ENCODE measurements around the gene STIP1. TPM values are rescaled to one million over a fixed set of nuclear protein-coding genes. Genes with fewer than 3 reads are reported as not detected.

The STIP1 gene
- total and polyA plus RNA-seq, 2 donors (not counting 3 experiments of a cell fraction or from before 2014, with no cell fraction given) = 117 to 226 TPM

DNA sequence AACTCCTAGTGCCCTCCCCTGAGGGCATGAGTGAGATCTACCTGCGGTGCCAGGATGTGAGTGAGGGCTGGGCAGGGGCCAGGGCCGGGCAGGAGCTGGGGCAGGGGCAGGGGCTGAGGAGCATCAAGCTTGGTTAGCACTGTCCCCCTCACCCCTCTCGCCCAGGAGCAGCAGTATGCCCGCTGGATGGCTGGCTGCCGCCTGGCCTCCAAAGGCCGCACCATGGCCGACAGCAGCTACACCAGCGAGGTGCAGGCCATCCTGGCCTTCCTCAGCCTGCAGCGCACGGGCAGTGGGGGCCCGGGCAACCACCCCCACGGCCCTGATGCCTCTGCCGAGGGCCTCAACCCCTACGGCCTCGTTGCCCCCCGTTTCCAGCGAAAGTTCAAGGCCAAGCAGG lies 34.3 kb downstream of the STIP1 start:
- CTCF ChIA-PET = interaction anchor here (1.4 kb wide), 1 partner anchor 35 kb away, joined by 3 read pairs; the partner anchor contains the start of gene STIP1
- BruUV-seq (replicated peaks) = no TSS peak
- Histone ChIP-seq H2AFZ (ENCODE audit: low read depth, low read length) (no peak overlapping the region), H3K79me2 (ENCODE audit: control insufficient read depth, insufficient read depth, low read length) (no peaks in the 10 kb centered on the region), H3K4me3 (replicated peaks in 1 of 3; ENCODE audit: insufficient read depth in 1 of 3, low read depth in 1 of 3, low read length in 3 of 3) (no peak overlapping the region), H3K9ac (replicated peaks; ENCODE audit: extremely low read depth, insufficient read depth, low read length) (no peak overlapping the region), H3K9me3 (replicated peaks; ENCODE audit: control insufficient read depth, insufficient read depth, low read length) (no peaks in the 10 kb centered on the region), H3K36me3 (ENCODE audit: control insufficient read depth in 2 of 2, extremely low read depth in 1 of 2, insufficient read depth in 2 of 2, low read length in 2 of 2) (peaks cover 0 to 6% of the 10 kb centered on the region in 2 experiments), H3K4me1 (ENCODE audit: control insufficient read depth, extremely low read depth, insufficient read depth, low read length) (peaks cover under 1% of the 10 kb centered on the region), H3K4me2 (ENCODE audit: insufficient read depth, low read length) (no peak overlapping the region), H3K27me3 (ENCODE audit: control insufficient read depth in 2 of 2, insufficient read depth in 2 of 2, low read length in 2 of 2) (no peaks in the 10 kb centered on the region), H4K20me1 (replicated peaks; ENCODE audit: control insufficient read depth, extremely low read depth, insufficient read depth, low read length) (no peaks in the 10 kb centered on the region), H3K27ac (ENCODE audit: insufficient read depth, low read depth, low read length) (no peak overlapping the region), H3K9me1 (replicated peaks; ENCODE audit: control insufficient read depth, extremely low read depth, insufficient read depth, low read length) (no peaks in the 10 kb centered on the region)
- DNase-seq (ENCODE audit: low read depth, low spot score) (no peak), FAIRE-seq (no peak)
- dilution Hi-C loops (cut with MboI; ENCODE audit: extremely low pct_ligation_motif_present, low sequenced_read_pairs) = no loop called here
- intact Hi-C loops (cut with micrococcal nuclease) = no loop called here
- POLR2A ChIA-PET = no interaction called here
- TF ChIP-seq JUN (IDR thresholded peaks at IDR 0.05; ENCODE audit: borderline replicate concordance, insufficient read depth, insufficient read length, low read depth) = no peak
- TF ChIP-seq, protein P1, sequence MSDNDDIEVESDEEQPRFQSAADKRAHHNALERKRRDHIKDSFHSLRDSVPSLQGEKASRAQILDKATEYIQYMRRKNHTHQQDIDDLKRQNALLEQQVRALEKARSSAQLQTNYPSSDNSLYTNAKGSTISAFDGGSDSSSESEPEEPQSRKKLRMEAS (IDR thresholded peaks at IDR 0.05; ENCODE audit: insufficient read depth, insufficient read length) = no peak
- TF ChIP-seq FOS (IDR thresholded peaks at IDR 0.05; ENCODE audit: borderline replicate concordance, insufficient read depth, low read length) = no peak
- TF ChIP-seq MYC (IDR thresholded peaks at IDR 0.05; ENCODE audit: low read depth, low read length) = no peak
- TF ChIP-seq POLR2AphosphoS5 (IDR thresholded peaks at IDR 0.05; ENCODE audit: insufficient read depth, low read depth, low read length) = no peak
- TF ChIP-seq, protein P2, sequence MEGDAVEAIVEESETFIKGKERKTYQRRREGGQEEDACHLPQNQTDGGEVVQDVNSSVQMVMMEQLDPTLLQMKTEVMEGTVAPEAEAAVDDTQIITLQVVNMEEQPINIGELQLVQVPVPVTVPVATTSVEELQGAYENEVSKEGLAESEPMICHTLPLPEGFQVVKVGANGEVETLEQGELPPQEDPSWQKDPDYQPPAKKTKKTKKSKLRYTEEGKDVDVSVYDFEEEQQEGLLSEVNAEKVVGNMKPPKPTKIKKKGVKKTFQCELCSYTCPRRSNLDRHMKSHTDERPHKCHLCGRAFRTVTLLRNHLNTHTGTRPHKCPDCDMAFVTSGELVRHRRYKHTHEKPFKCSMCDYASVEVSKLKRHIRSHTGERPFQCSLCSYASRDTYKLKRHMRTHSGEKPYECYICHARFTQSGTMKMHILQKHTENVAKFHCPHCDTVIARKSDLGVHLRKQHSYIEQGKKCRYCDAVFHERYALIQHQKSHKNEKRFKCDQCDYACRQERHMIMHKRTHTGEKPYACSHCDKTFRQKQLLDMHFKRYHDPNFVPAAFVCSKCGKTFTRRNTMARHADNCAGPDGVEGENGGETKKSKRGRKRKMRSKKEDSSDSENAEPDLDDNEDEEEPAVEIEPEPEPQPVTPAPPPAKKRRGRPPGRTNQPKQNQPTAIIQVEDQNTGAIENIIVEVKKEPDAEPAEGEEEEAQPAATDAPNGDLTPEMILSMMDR (IDR thresholded peaks at IDR 0.05; ENCODE audit: extremely low read depth in 1 of 2, insufficient read depth in 1 of 2, low read depth in 1 of 2, low read length in 2 of 2) = no peak
- no peak for TF ChIP-seq EZH2 (IDR thresholded peaks at IDR 0.05; ENCODE audit: borderline replicate concordance, low read depth, low read length, severe bottlenecking)
- TF ChIP-seq GATA2 (IDR thresholded peaks at IDR 0.05; ENCODE audit: insufficient read depth, insufficient read length, low read depth, low read length) = no peak
- TF ChIP-seq POLR2A (IDR thresholded peaks at IDR 0.05; ENCODE audit: low read depth, low read length) = no peak
